Measurements from ENCODE around the gene EPHA7. TPM values are rescaled to one million over a fixed set of nuclear protein-coding genes. Genes with fewer than 3 reads are reported as not detected.

Gene EPHA7
- not detected for total RNA-seq

- CTCF ChIA-PET = no interaction called here
- POLR2A ChIA-PET = no interaction called here
These were observed at the start of gene EPHA7 for GRCh38 chr6:93419304-93420162. TSS of gene EPHA7 (minus strand) at chr6:93419559. CDS start at chr6:93419341, 218 bp downstream.

GRCh38 chr6:93468291-93468690 is 48.9 kb upstream of the EPHA7 start:
- ChIA-PET POLR2A (no interaction called here), CTCF (no interaction called here)

GRCh38 chr6:93454533-93454932 is 35.2 kb upstream of the EPHA7 start:
- CTCF ChIA-PET = no interaction called here
- POLR2A ChIA-PET = no interaction called here

- POLR2A ChIA-PET = no interaction called here
- CTCF ChIA-PET = no interaction called here
These were observed 34.6 kb upstream of the EPHA7 start for GRCh38 chr6:93453956-93454355.

- CTCF ChIA-PET = no interaction called here
- POLR2A ChIA-PET = no interaction called here
These were observed 28.5 kb upstream of the EPHA7 start for GRCh38 chr6:93447874-93448273.

- POLR2A ChIA-PET = no interaction called here
- CTCF ChIA-PET = no interaction called here
These were observed 18.1 kb upstream of the EPHA7 start for GRCh38 chr6:93437491-93437890.

- CTCF ChIA-PET = no interaction called here
- POLR2A ChIA-PET = no interaction called here
These were observed 14.2 kb upstream of the EPHA7 start for GRCh38 chr6:93433592-93433991.

GRCh38 chr6:93424303-93425064 is 5.1 kb upstream of the EPHA7 start:
- POLR2A ChIA-PET = no interaction called here
- CTCF ChIA-PET = no interaction called here

- ChIA-PET POLR2A (no interaction called here), CTCF (no interaction called here)
These were observed 4.2 kb upstream of the EPHA7 start for GRCh38 chr6:93423542-93423941.

- CTCF ChIA-PET = no interaction called here
- POLR2A ChIA-PET = no interaction called here
These were observed 920 bp upstream of the EPHA7 start for GRCh38 chr6:93420163-93420795.

- ChIA-PET POLR2A (no interaction called here), CTCF (no interaction called here)
These were observed 703 bp downstream of the EPHA7 start for GRCh38 chr6:93418408-93419303.

GRCh38 chr6:93418033-93418407 is 1.3 kb downstream of the EPHA7 start:
- POLR2A ChIA-PET = no interaction called here
- CTCF ChIA-PET = no interaction called here

GRCh38 chr6:93417421-93418013 is 1.8 kb downstream of the EPHA7 start:
- ChIA-PET POLR2A (no interaction called here), CTCF (no interaction called here)

GRCh38 chr6:93416571-93417420 is 2.6 kb downstream of the EPHA7 start:
- ChIA-PET CTCF (no interaction called here), POLR2A (no interaction called here)

GRCh38 chr6:93413190-93413589 is 6.2 kb downstream of the EPHA7 start:
- ChIA-PET POLR2A (no interaction called here), CTCF (no interaction called here)

GRCh38 chr6:93412452-93412851 is 6.9 kb downstream of the EPHA7 start:
- ChIA-PET POLR2A (no interaction called here), CTCF (no interaction called here)

GRCh38 chr6:93407186-93407585 is 12.2 kb downstream of the EPHA7 start:
- CTCF ChIA-PET = no interaction called here
- POLR2A ChIA-PET = no interaction called here

GRCh38 chr6:93403390-93403789 is 16.0 kb downstream of the EPHA7 start:
- ChIA-PET CTCF (no interaction called here), POLR2A (no interaction called here)

- CTCF ChIA-PET = no interaction called here
- POLR2A ChIA-PET = no interaction called here
These were observed 20.6 kb downstream of the EPHA7 start for GRCh38 chr6:93398723-93399122.

Measured in activated CD8-positive, alpha-beta memory T cell treated with anti-CD3 and anti-CD28 coated beads for 36 hours (primary cell).